Gastrocnemius medialis (tissue), 4 donors: Measurements from ENCODE around the gene WDR45B. TPM values are rescaled to one million over a fixed set of nuclear protein-coding genes. Genes with fewer than 3 reads are reported as not detected.

Experiments
- ATAC-seq, 2 donors: fragments of 150-250 bp; one replicate each; pipeline ENCODE4 v1.9.1; 2016
- DNase-seq, 2 donors: peaks; one replicate each; pipeline ENCODE4 v3.0.0-alpha.2; 2019
- H3K27ac ChIP-seq, 4 donors: fragments of 200-600 bp; sonication (generic); 1 replicate in 1 of 4; 2 replicates in 3 of 4; pipeline ENCODE4 v1.5.1; 2016 to 2018; ENCODE audit warnings: mild to moderate bottlenecking in 2 of 4, moderate library complexity in 1 of 4
- H3K27me3 ChIP-seq, 3 donors: fragments of 200-600 bp; sonication (generic) in 2 of 3; 1 replicate in 1 of 3; 2 replicates in 2 of 3; pipeline versions ENCODE4 v1.5.1 to v1.6.0; 2016 to 2019; ENCODE audit warnings: mild to moderate bottlenecking in 1 of 3, moderate library complexity in 1 of 3
- H3K36me3 ChIP-seq, 2 donors: fragments of 200-600 bp; sonication (generic) in 1 of 2; one replicate each; pipeline ENCODE4 v1.5.1; 2017 to 2018
- H3K4me1 ChIP-seq, 2 donors: fragments of 200-600 bp; sonication (generic) in 1 of 2; one replicate each; pipeline ENCODE4 v1.5.1; 2016 to 2017; ENCODE audit warnings: mild to moderate bottlenecking in 2 of 2
- H3K4me3 ChIP-seq, 4 donors: fragments of 200-600 bp; sonication (generic) in 3 of 4; 1 replicate in 1 of 4; 2 replicates in 3 of 4; pipeline ENCODE4 v1.5.1; 2016 to 2019; ENCODE audit warnings: mild to moderate bottlenecking in 2 of 4
- H3K9me3 ChIP-seq, 3 donors: fragments of 200-600 bp; sonication (generic) in 2 of 3; 1 replicate in 1 of 3; 2 replicates in 2 of 3; pipeline ENCODE4 v1.5.1; 2016 to 2019
- POLR2A ChIP-seq, 2 donors: fragments of 450-650 bp; IDR thresholded peaks; one replicate each; pipeline ENCODE4 v1.6.1; 2017; ENCODE audit warnings: antibody characterized with exemption in 2 of 2, mild to moderate bottlenecking in 2 of 2, moderate library complexity in 2 of 2
- in situ Hi-C, 4 donors: fragments of 200-750 bp; cut with MboI; loops; one replicate each; pipeline versions ENCODE4 v1.15.0 to v1.8.0; 2017; ENCODE audit warnings: low sequenced_read_pairs in 4 of 4
- intact Hi-C: fragments of 100-400 bp; cut with DNase I; formaldehyde crosslinking; loops from one replicate; pipeline ENCODE4 v1.15.1; 2023; ENCODE audit warnings: low total_unique reads
- total RNA-seq, 4 donors: library from RNA; depleted of rRNA; stranded (reverse); fragments of >200 nt; gene quantifications; one replicate each; pipeline versions ENCODE4 v1.1.0 to v1.2.3, GENCODE V29; 2016
- TF ChIP-seq, protein P1 (sequence below), 5 experiments: fragments of 450-650 bp in 3 of 5; fragments of 200-600 bp in 2 of 5; sonication (generic) in 2 of 5; IDR thresholded peaks in 4 of 5; conservative IDR thresholded peaks in 1 of 5; 1 replicate in 4 of 5; 2 replicates in 1 of 5; pipeline ENCODE4 v1.5.1; 2016 to 2019; ENCODE audit warnings: antibody characterized with exemption in 5 of 5, mild to moderate bottlenecking in 3 of 5, moderate library complexity in 3 of 5

WDR45B gene
- total RNA-seq, 4 donors from 2014 or later = 28.0 to 39.2 (median 34.8) TPM

- no peak overlapping the region for H3K4me3 ChIP-seq
- intact Hi-C loops (no loop called here), in situ Hi-C loops (loop anchor here in 2 of 4 donors (25.0 kb wide), 1 partner anchor 95 kb away; the partner anchor contains the start of gene TBCD (in 2 of the 2))
- ATAC-seq (no peak), DNase-seq (no peak)
- H3K27me3 ChIP-seq = no peaks in the 10 kb centered on the region
- H3K9me3 ChIP-seq = no peaks in the 10 kb centered on the region
- no peak overlapping the region for H3K27ac ChIP-seq
- TF ChIP-seq, protein P1, sequence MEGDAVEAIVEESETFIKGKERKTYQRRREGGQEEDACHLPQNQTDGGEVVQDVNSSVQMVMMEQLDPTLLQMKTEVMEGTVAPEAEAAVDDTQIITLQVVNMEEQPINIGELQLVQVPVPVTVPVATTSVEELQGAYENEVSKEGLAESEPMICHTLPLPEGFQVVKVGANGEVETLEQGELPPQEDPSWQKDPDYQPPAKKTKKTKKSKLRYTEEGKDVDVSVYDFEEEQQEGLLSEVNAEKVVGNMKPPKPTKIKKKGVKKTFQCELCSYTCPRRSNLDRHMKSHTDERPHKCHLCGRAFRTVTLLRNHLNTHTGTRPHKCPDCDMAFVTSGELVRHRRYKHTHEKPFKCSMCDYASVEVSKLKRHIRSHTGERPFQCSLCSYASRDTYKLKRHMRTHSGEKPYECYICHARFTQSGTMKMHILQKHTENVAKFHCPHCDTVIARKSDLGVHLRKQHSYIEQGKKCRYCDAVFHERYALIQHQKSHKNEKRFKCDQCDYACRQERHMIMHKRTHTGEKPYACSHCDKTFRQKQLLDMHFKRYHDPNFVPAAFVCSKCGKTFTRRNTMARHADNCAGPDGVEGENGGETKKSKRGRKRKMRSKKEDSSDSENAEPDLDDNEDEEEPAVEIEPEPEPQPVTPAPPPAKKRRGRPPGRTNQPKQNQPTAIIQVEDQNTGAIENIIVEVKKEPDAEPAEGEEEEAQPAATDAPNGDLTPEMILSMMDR (IDR thresholded peaks at IDR 0.05 in 4 of 5, conservative IDR thresholded peaks at IDR 0.05 in 1 of 5) = no peak
- no peaks in the 10 kb centered on the region for H3K36me3 ChIP-seq
- peaks cover 5 to 8% of the 10 kb centered on the region in 2 donors for H3K4me1 ChIP-seq
These were observed 19.4 kb upstream of the WDR45B start for GRCh38 chr17:82667668-82668000.

DNA sequence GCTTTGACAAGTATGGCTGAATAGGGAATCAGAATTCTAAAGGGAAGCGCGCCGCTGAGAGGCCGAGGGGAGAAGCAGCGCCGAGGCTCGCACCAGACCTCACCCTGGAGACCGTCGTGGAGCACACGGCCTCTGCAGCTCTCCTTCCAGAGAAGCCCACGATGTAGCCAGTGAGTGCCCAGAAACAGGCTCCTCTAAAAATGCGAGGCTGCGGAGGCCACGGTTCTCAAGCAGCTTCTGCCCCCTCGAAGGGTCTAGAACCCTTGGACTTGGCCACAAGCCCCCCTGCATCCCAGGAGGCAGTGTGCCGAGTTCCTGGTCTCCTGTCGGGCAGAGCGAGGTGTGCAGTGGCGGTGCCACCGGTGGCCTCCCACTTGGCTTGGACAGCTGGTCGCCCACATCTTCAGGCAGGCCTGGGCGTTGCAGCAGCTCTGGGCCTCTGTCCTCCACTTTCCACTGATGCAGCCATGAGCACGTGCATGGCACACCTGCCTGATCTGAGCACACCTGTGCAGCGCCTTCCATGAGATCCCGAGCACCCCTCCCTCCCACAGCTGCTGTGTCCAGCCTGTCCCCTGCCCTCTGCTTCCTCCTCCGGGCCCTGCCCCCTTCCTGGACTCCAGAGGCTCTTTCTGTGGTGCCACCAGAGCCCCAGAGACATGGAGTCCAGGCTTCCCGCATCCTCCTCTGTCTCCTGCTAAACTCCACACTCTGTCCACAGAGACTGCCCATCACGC is 18.9 kb upstream of the WDR45B start:
- H3K9me3 ChIP-seq = no peaks in the 10 kb centered on the region
- in situ Hi-C loops (loop anchor here in 2 of 4 donors (25.0 kb wide), 1 partner anchor 95 kb away; the partner anchor contains the start of gene TBCD (in 2 of the 2)), intact Hi-C loops (no loop called here)
- no peak for ATAC-seq
- TF ChIP-seq, protein P1 (IDR thresholded peaks at IDR 0.05 in 4 of 5, conservative IDR thresholded peaks at IDR 0.05 in 1 of 5) = no peak
- TF ChIP-seq POLR2A (IDR thresholded peaks at IDR 0.05) = no peak
- no peak overlapping the region for H3K4me3 ChIP-seq
- no peaks in the 10 kb centered on the region for H3K27me3 ChIP-seq
- H3K27ac ChIP-seq = no peak overlapping the region
- DNase-seq = no peak
- peaks cover 5 to 8% of the 10 kb centered on the region in 2 donors for H3K4me1 ChIP-seq
- H3K36me3 ChIP-seq = no peaks in the 10 kb centered on the region

DNA sequence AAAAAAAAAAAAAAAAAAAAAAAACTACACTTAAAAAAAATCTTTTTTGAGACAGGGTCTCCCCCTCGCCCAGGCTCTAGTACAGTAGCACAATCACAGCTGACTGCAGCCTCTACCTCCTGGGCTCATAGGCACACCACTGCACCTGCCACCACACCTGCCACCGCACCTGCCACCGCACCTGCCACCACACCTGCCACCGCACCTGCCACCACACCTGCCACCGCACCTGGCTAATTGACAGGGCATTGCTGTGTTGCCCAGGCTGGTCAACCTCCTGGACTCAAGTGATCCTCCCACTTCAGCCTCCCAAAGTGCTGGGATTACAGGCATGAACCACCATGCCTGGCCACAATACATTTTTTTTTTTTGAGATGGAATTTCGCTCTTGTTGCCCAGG is 17.6 kb upstream of the WDR45B start:
- H3K27me3 ChIP-seq = no peaks in the 10 kb centered on the region
- no peaks in the 10 kb centered on the region for H3K36me3 ChIP-seq
- H3K9me3 ChIP-seq = no peaks in the 10 kb centered on the region
- intact Hi-C loops = loop anchor here (2.0 kb wide), 1 partner anchor 101 kb away; no protein-coding TSS in a partner anchor
- H3K4me3 ChIP-seq = no peak overlapping the region
- ATAC-seq (no peak), DNase-seq (no peak)
- TF ChIP-seq POLR2A (IDR thresholded peaks at IDR 0.05) = no peak
- TF ChIP-seq, protein P1 (IDR thresholded peaks at IDR 0.05 in 4 of 5, conservative IDR thresholded peaks at IDR 0.05 in 1 of 5) = no peak
- in situ Hi-C loops = loop anchor here in 2 of 4 donors (25.0 kb wide), 1 partner anchor 96 kb away; the partner anchor contains the start of gene TBCD (in 2 of the 2)
- H3K4me1 ChIP-seq = peaks cover 5 to 8% of the 10 kb centered on the region in 2 donors
- H3K27ac ChIP-seq = no peak overlapping the region

DNA sequence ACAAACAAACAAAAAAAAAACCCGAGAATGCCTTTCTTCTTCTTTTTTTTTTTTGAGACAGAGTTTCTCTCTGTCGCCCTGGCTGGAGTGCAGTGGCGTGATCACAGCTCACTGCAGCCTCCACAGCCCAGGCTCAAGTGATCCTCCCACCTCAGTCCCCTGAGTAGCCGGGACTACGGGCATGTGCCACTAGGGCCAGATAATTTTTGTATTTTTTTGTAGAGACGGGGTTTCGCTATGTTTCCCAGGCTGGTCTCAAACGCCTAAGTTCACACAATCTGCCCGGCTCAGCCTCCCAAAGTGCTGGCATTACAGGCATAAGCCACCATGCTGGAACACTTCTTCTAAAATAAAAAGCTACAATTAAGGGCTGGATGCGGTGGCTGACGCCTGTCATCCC is 17.0 kb upstream of the WDR45B start:
- DNase-seq = no peak
- intact Hi-C loops = loop anchor here (2.0 kb wide), 1 partner anchor 102 kb away; no protein-coding TSS in a partner anchor

More for the DNA sequence above, 17.0 kb upstream of the WDR45B start:
- H3K4me1 ChIP-seq = peaks cover 5 to 8% of the 10 kb centered on the region in 2 donors
- H3K27me3 ChIP-seq = no peaks in the 10 kb centered on the region
- no peaks in the 10 kb centered on the region for H3K36me3 ChIP-seq
- H3K4me3 ChIP-seq = no peak overlapping the region
- no peak overlapping the region for H3K27ac ChIP-seq
- in situ Hi-C loops = loop anchor here in 2 of 4 donors (25.0 kb wide), 1 partner anchor 97 kb away; the partner anchor contains the start of gene TBCD (in 2 of the 2)
- H3K9me3 ChIP-seq = no peaks in the 10 kb centered on the region
- ATAC-seq = no peak
- TF ChIP-seq, protein P1 (IDR thresholded peaks at IDR 0.05 in 4 of 5, conservative IDR thresholded peaks at IDR 0.05 in 1 of 5) = no peak
- TF ChIP-seq POLR2A (IDR thresholded peaks at IDR 0.05) = no peak
